ENCODE data around the gene BMAL2.

BMAL2 gene

DNA sequence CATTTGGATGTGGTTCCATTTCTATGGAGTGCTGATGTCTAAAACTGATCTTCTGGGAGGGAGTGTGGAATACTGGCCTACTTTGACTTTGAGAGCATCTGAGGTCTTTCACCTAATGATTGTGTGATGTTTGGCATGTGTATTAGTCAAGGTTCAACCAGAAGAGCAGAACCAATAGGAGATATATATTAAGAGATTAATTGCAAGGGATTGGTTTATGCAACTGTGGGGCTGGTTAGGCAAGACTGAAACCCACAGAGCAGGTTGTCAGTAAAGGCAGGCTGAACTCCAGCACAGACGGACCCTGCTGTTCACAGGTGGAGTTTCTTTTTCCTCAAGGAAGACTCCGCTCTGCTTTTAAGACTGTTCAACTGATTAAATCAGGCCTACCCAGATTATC is 11.6 kb downstream of the BMAL2 start:
- Histone ChIP-seq H2BK120ac (ENCODE audit: insufficient read depth, low read length, poor library complexity) (no peak overlapping the region), H2BK12ac (ENCODE audit: low read length) (no peak overlapping the region), H2AFZ (ENCODE audit: insufficient read depth, low read length, poor library complexity) (no peak overlapping the region), H3K4me2 (ENCODE audit: low read length) (no peak overlapping the region), H3K36me3 (ENCODE audit: control insufficient read depth in 1 of 2, insufficient read depth in 2 of 2, low read length in 2 of 2) (no peaks in the 10 kb centered on the region), H3K4me3 (ENCODE audit: low read depth, low read length) (no peak overlapping the region), H3K9me3 (ENCODE audit: insufficient read depth, low read depth, low read length) (no peaks in the 10 kb centered on the region), H3K4ac (ENCODE audit: low read depth, low read length) (no peak overlapping the region), H4K12ac (ENCODE audit: low read depth, low read length) (no peak overlapping the region), H3K23ac (ENCODE audit: low read length) (no peak overlapping the region), H4K91ac (ENCODE audit: low read depth, low read length) (no peak overlapping the region), H3K27ac (ENCODE audit: low read depth, low read length) (no peak overlapping the region), H2BK5ac (ENCODE audit: low read depth, low read length, poor library complexity) (no peak overlapping the region), H3K14ac (ENCODE audit: low read length) (no peak overlapping the region), H3K4me1 (ENCODE audit: control insufficient read depth in 1 of 2, insufficient read depth in 2 of 2, low read length in 2 of 2) (peaks cover 0 to 3% of the 10 kb centered on the region in 2 experiments), H2AK5ac (ENCODE audit: low read length) (no peak overlapping the region), H3K9ac (ENCODE audit: low read length) (no peak overlapping the region), H3K18ac (ENCODE audit: low read length) (no peak overlapping the region), H4K8ac (ENCODE audit: low read depth, low read length) (no peak overlapping the region), H3K79me1 (ENCODE audit: low read length) (no peaks in the 10 kb centered on the region), H3K79me2 (ENCODE audit: control insufficient read depth, insufficient read depth, low read length, poor library complexity) (no peaks in the 10 kb centered on the region), H3K27me3 (ENCODE audit: insufficient read depth, low read length) (no peaks in the 10 kb centered on the region)
- no CpG with 5 or more reads among the region's 2 CpGs for WGBS (ENCODE audit: extremely low coverage, insufficient coverage, insufficient read length)
- peak in 1 of 2 donors; percentile 22 for DNase-seq

- H3K4me2 ChIP-seq (ENCODE audit: low read length), result no peak overlapping the region
- no peak overlapping the region for H3K14ac ChIP-seq (ENCODE audit: low read length)
- H3K79me2 ChIP-seq (ENCODE audit: control insufficient read depth, insufficient read depth, low read length, poor library complexity), result no peaks in the 10 kb centered on the region
- no peak overlapping the region for H3K27ac ChIP-seq (ENCODE audit: low read depth, low read length)
- H3K18ac ChIP-seq (ENCODE audit: low read length), result no peak overlapping the region
- no peak overlapping the region for H3K4ac ChIP-seq (ENCODE audit: low read depth, low read length)
- H3K27me3 ChIP-seq (ENCODE audit: insufficient read depth, low read length), result no peaks in the 10 kb centered on the region
- no peak overlapping the region for H2AFZ ChIP-seq (ENCODE audit: insufficient read depth, low read length, poor library complexity)
- no peak overlapping the region for H2BK120ac ChIP-seq (ENCODE audit: insufficient read depth, low read length, poor library complexity)
- no peak overlapping the region for H4K91ac ChIP-seq (ENCODE audit: low read depth, low read length)
- no peaks in the 10 kb centered on the region for H3K79me1 ChIP-seq (ENCODE audit: low read length)
- no peaks in the 10 kb centered on the region for H3K36me3 ChIP-seq (ENCODE audit: control insufficient read depth in 1 of 2, insufficient read depth in 2 of 2, low read length in 2 of 2)
- no peak overlapping the region for H4K12ac ChIP-seq (ENCODE audit: low read depth, low read length)
- no peak overlapping the region for H4K8ac ChIP-seq (ENCODE audit: low read depth, low read length)
- no CpG with 5 or more reads among the region's 3 CpGs for WGBS (ENCODE audit: extremely low coverage, insufficient coverage, insufficient read length)
- no peak overlapping the region for H3K9ac ChIP-seq (ENCODE audit: low read length)
- no peak overlapping the region for H3K4me3 ChIP-seq (ENCODE audit: low read depth, low read length)
- H3K23ac ChIP-seq (ENCODE audit: low read length), result no peak overlapping the region
- peaks cover 0 to 3% of the 10 kb centered on the region in 2 experiments for H3K4me1 ChIP-seq (ENCODE audit: control insufficient read depth in 1 of 2, insufficient read depth in 2 of 2, low read length in 2 of 2)
- DNase-seq, result no peak
- H2BK12ac ChIP-seq (ENCODE audit: low read length), result no peak overlapping the region
- no peak overlapping the region for H2BK5ac ChIP-seq (ENCODE audit: low read depth, low read length, poor library complexity)
- no peak overlapping the region for H2AK5ac ChIP-seq (ENCODE audit: low read length)
- H3K9me3 ChIP-seq (ENCODE audit: insufficient read depth, low read depth, low read length), result no peaks in the 10 kb centered on the region
These were observed 12.1 kb downstream of the BMAL2 start for GRCh38 chr12:27344760-27345159.

DNA sequence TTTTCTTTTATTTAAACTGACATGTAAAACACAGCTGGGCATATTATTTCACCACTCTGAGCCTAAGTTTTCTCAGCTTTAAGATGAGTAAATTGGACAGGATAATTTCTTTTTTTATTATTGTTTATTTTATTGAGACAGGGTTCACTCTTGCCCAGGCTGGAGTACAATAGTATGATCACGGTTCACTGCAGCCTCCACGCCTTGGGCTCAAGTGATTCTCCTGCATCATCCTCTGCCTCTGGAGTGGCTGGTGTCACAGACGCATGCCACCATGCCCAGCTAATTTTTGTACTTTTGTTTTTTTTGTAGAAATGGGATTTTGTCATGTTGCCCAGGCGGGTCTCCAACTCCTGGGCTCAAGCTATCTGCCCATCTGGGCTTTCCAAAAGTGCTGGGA is 12.7 kb downstream of the BMAL2 start:
- no peak overlapping the region for H2AK5ac ChIP-seq (ENCODE audit: low read length)
- no peak overlapping the region for H3K4me3 ChIP-seq (ENCODE audit: low read depth, low read length)
- no CpG with 5 or more reads among the region's 4 CpGs for WGBS (ENCODE audit: extremely low coverage, insufficient coverage, insufficient read length)
- H3K18ac ChIP-seq (ENCODE audit: low read length), result no peak overlapping the region
- no peak overlapping the region for H4K91ac ChIP-seq (ENCODE audit: low read depth, low read length)
- H4K8ac ChIP-seq (ENCODE audit: low read depth, low read length), result no peak overlapping the region
- H3K9ac ChIP-seq (ENCODE audit: low read length), result no peak overlapping the region
- no peak overlapping the region for H2BK120ac ChIP-seq (ENCODE audit: insufficient read depth, low read length, poor library complexity)
- no peaks in the 10 kb centered on the region for H3K79me1 ChIP-seq (ENCODE audit: low read length)
- H3K4me2 ChIP-seq (ENCODE audit: low read length), result no peak overlapping the region
- H3K4me1 ChIP-seq (ENCODE audit: control insufficient read depth in 1 of 2, insufficient read depth in 2 of 2, low read length in 2 of 2), result peaks cover 0 to 3% of the 10 kb centered on the region in 2 experiments
- H3K23ac ChIP-seq (ENCODE audit: low read length), result no peak overlapping the region
- no peak for DNase-seq
- H3K4ac ChIP-seq (ENCODE audit: low read depth, low read length), result no peak overlapping the region
- H2BK5ac ChIP-seq (ENCODE audit: low read depth, low read length, poor library complexity), result no peak overlapping the region
- no peak overlapping the region for H2AFZ ChIP-seq (ENCODE audit: insufficient read depth, low read length, poor library complexity)
- no peak overlapping the region for H2BK12ac ChIP-seq (ENCODE audit: low read length)
- no peaks in the 10 kb centered on the region for H3K27me3 ChIP-seq (ENCODE audit: insufficient read depth, low read length)
- no peaks in the 10 kb centered on the region for H3K9me3 ChIP-seq (ENCODE audit: insufficient read depth, low read depth, low read length)
- H3K79me2 ChIP-seq (ENCODE audit: control insufficient read depth, insufficient read depth, low read length, poor library complexity), result no peaks in the 10 kb centered on the region
- no peaks in the 10 kb centered on the region for H3K36me3 ChIP-seq (ENCODE audit: control insufficient read depth in 1 of 2, insufficient read depth in 2 of 2, low read length in 2 of 2)
- H4K12ac ChIP-seq (ENCODE audit: low read depth, low read length), result no peak overlapping the region
- no peak overlapping the region for H3K27ac ChIP-seq (ENCODE audit: low read depth, low read length)
- no peak overlapping the region for H3K14ac ChIP-seq (ENCODE audit: low read length)

DNA sequence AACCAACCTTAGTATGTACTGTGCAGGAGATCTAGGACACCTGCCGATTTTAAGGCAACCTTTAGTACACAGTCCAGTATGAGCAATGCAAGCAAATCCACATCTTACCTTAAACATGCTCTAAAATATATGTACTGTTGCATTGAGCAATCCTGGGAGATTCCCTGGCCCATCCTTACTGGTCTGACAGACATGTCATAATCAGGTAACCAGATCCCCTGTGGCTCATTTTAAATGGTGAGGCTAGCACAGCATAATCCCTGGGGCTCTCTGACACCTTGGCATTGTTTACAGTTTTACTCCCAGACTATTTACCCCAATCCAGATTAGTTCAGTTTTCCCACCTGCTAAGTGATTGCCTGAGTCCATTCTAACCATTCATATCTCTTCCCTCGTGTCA is 15.1 kb downstream of the BMAL2 start:
- no peaks in the 10 kb centered on the region for H3K27me3 ChIP-seq (ENCODE audit: insufficient read depth, low read length)

More for the DNA sequence above, 15.1 kb downstream of the BMAL2 start:
- Histone ChIP-seq H3K36me3 (ENCODE audit: control insufficient read depth in 1 of 2, insufficient read depth in 2 of 2, low read length in 2 of 2) (no peaks in the 10 kb centered on the region), H2AFZ (ENCODE audit: insufficient read depth, low read length, poor library complexity) (no peak overlapping the region), H3K9ac (ENCODE audit: low read length) (no peak overlapping the region), H3K14ac (ENCODE audit: low read length) (no peak overlapping the region), H4K91ac (ENCODE audit: low read depth, low read length) (no peak overlapping the region), H3K4me3 (ENCODE audit: low read depth, low read length) (no peak overlapping the region), H3K18ac (ENCODE audit: low read length) (no peak overlapping the region), H4K12ac (ENCODE audit: low read depth, low read length) (no peak overlapping the region), H2AK5ac (ENCODE audit: low read length) (no peak overlapping the region), H3K4me1 (ENCODE audit: control insufficient read depth in 1 of 2, insufficient read depth in 2 of 2, low read length in 2 of 2) (peaks cover 0 to 6% of the 10 kb centered on the region in 2 experiments), H3K79me1 (ENCODE audit: low read length) (no peaks in the 10 kb centered on the region), H2BK5ac (ENCODE audit: low read depth, low read length, poor library complexity) (no peak overlapping the region), H2BK120ac (ENCODE audit: insufficient read depth, low read length, poor library complexity) (no peak overlapping the region), H3K4me2 (ENCODE audit: low read length) (no peak overlapping the region), H3K79me2 (ENCODE audit: control insufficient read depth, insufficient read depth, low read length, poor library complexity) (no peaks in the 10 kb centered on the region), H3K4ac (ENCODE audit: low read depth, low read length) (no peak overlapping the region), H3K23ac (ENCODE audit: low read length) (no peak overlapping the region), H4K8ac (ENCODE audit: low read depth, low read length) (no peak overlapping the region), H3K27ac (ENCODE audit: low read depth, low read length) (no peak overlapping the region), H2BK12ac (ENCODE audit: low read length) (no peak overlapping the region), H3K9me3 (ENCODE audit: insufficient read depth, low read depth, low read length) (no peaks in the 10 kb centered on the region)
- peak in 1 of 2 donors; percentile 22 for DNase-seq
- no CpG with 5 or more reads among the region's 2 CpGs for WGBS (ENCODE audit: extremely low coverage, insufficient coverage, insufficient read length)

Measured in trophoblast cell (in vitro differentiated cells and primary cell).